Mucosa of gallbladder (tissue), 1 donor: ENCODE results near the gene LRP1. TPM values are rescaled to one million over a fixed set of nuclear protein-coding genes. Genes with fewer than 3 reads are reported as not detected.

ENCODE experiments used
- DNase-seq: peaks from one replicate; pipeline ENCODE4 v3.0.0-alpha.2; 2020; ENCODE audit warnings: low spot score
- total RNA-seq: library from RNA; stranded (reverse); gene quantifications from one replicate; pipeline ENCODE4 v1.2.1, GENCODE V29; 2021
- donor health status: DM: no; HTN: no; CAD: no.

LRP1 gene
- total RNA-seq, 1 donor from 2014 or later = 241 TPM

- no peak for DNase-seq
Observed at GRCh38 chr12:57154076-57154475, 25.8 kb downstream of the LRP1 start.

DNA sequence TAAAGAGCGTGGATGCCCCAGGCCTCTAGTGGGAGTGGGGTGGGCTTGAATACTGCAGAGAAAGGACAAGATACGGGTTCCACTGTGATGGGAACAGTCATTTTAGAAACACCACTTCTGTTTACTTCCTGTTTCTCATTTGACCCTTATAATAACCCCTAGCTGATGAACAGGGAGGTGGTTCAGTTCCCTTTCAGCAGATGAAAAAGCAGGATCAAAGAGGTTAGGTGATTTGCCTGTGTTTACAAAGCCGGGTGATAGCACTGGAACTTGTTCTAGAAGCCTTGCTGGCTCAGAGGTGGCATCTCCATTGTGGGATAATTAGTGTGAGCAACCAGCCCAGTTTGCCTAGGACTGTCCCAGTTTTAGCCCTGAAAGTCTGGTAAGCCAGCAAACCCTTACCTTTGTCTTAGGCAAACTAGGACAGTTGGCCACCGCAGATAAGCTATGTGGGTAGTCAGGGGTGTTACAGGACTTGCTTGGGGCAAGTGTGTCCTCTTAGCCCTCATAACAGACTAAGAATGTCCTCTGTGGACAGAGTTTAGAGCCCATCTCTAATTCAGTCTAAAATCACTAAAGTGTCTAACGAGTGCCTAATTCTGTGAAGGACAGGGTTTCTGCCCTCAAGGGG lies 26.6 kb downstream of the LRP1 start:
- DNase-seq = no peak

DNA sequence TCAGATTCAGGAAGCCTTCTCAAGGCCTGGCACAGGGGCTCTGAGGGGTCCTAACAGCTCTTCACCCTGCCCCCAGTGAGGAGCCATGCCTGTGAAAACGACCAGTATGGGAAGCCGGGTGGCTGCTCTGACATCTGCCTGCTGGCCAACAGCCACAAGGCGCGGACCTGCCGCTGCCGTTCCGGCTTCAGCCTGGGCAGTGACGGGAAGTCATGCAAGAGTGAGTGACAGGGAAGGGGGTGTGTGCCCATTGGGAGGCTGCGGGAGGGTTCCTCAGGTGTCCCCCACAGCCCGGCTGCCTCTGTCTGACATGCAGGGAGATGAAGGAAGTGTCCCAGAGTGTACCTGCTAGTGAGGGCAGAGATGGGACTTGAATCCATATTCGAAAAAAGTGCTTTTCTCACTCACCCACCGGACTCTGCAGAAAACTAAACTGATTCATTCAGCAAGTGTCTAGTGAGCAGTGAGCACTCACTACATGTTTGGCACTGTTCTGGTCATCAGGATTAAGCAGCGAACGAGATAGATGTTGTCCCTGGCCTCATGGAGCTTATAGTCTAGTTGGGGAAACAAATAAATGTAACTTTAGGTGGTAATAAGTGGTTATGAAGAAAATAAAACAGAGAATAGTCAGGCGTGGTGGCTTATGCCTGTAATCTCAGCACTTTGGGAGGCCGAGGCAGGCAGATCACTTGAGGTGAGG lies 28.6 kb downstream of the LRP1 start:
- DNase-seq = no peak

GRCh38 chr12:57157588-57158173 lies 29.4 kb downstream of the LRP1 start:
- no peak for DNase-seq

GRCh38 chr12:57158186-57158585 lies 29.9 kb downstream of the LRP1 start:
- DNase-seq = no peak

DNA sequence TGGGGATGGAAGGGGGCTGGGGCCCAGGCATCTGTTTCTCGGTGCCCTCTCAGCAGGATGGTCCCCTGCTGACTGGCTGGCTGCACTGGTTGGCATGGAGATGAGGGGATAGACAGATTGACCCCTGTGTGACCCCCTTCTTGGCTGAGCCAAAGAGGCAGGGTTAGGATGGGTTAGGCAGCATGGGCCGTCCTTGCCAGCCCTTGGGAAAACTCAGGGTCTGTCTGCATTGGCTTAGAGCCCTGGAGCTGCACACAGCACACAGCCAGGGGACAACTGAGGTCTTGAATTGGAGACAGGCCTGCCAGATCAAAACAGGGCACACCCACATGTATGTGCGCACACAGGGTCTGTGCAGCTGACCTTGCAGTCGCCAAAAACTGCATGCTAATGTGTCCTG lies 30.4 kb downstream of the LRP1 start:
- DNase-seq = no peak

DNA sequence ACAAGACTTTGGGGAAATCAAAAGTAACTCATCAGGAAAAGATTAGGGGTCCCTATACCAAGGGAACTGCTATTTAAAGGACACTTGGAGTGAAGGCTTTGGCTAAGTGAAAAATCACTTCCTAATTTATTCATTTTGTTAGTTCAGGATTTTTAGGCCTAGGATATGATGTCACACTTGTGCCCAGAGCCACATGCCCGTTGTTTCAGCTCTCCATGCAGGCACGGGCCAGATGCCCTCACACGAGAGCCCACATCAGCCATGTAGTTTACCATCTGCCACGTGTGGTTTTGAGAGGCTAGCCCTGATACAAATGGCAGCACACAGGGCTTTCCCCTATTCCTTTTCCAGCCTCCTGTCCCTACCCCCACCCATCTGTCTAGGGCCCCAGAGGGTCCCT lies 31.0 kb downstream of the LRP1 start:
- DNase-seq = no peak

DNA sequence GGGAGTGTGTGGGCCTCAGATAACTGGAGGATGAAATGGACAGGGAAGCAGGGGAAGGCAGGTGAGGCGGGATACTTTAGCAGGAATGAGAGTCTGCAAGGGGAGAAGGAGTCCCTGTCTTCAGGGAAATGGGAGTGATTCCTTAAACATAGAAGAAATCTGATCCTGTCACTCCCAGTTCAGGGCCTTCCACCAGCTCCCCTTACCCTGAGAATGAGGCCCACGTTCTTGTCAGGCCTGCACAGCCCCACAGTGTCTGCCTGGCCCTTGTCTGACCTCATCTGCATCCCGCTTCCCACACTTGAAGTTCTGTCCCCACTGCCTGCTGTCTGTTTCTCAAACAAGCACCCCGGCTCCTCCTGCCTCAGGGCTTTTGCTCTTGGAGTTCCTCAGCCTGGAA lies 31.8 kb downstream of the LRP1 start:
- no peak for DNase-seq

DNA sequence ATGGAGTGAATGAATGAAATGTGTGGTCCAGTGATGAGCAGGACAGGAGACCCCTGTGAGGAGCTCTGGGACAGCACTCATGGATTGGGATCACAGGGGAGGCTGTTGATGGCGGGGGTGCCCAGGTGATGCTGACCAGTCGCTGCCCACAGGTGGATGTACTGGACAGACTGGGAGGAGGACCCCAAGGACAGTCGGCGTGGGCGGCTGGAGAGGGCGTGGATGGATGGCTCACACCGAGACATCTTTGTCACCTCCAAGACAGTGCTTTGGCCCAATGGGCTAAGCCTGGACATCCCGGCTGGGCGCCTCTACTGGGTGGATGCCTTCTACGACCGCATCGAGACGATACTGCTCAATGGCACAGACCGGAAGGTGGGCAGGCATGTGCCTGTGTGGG lies 32.5 kb downstream of the LRP1 start:
- no peak for DNase-seq

DNA sequence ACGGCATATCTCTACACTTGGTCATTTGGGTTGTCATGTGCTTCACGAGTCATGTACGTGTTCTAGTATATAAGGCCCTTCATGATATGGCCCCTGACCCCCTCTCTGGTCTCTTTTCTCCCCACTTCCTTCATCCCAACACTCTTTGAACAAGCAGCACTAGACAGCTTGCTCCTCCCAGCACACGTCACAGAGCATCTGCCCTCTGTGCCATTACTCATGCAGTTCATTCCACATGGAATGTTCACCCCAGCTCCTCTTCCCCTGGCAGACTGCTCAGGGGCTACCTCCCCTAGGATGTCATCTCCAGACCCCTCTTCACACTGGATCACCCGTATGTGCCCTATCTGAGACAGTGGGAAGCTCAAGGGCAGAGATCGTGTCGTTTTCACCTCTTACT lies 33.2 kb downstream of the LRP1 start:
- no peak for DNase-seq

DNA sequence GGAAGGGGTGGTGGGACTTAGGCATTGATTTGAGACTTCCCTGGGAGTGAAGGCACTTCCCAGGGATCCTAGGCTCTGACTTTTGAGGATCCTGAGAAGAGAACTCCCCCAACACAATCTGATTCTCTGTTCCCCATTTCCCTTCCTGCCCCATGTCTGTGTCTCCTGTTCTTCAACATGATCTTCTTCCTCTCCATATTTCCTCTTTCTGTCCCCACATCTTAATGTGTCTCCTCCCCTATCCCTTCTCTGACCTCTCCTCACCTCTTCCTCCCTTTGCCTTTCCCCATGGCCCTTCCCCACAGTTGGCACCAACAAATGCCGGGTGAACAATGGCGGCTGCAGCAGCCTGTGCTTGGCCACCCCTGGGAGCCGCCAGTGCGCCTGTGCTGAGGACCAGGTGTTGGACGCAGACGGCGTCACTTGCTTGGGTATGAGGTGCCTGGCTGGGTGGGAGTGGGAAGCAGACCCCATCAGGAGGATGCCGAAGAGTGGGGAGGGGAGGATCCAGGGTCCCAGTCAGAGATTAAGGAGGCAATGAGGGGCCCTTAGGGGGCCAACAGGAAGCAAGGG lies 34.4 kb downstream of the LRP1 start:
- DNase-seq = no peak

DNA sequence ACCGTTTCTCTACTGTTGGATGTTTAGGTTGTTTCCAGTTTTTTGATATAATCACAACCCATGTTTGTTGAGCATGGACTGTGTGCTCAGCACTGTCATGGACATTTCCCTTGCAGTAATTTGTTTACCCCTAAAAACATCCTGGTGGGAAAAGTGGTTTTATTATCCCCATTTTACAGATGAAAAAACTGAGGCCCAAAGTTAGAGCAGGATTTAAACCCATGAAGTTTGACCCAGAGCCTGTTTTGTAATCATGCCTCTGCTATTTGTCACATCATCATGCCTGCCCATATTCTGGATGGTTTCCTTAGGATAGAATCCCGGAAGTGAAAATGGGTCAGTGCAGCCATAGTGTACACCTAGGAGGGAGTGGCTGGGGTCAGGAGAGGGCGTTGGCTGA lies 36.2 kb downstream of the LRP1 start:
- no peak for DNase-seq

GRCh38 chr12:57164966-57165625 lies 36.8 kb downstream of the LRP1 start:
- DNase-seq = no peak

- DNase-seq = peak; percentile 23
Observed at GRCh38 chr12:57165741-57166140, 37.5 kb downstream of the LRP1 start.

GRCh38 chr12:57166971-57167371 lies 38.7 kb downstream of the LRP1 start:
- DNase-seq = no peak

- DNase-seq = no peak
Observed at GRCh38 chr12:57168058-57168457, 39.8 kb downstream of the LRP1 start.

DNA sequence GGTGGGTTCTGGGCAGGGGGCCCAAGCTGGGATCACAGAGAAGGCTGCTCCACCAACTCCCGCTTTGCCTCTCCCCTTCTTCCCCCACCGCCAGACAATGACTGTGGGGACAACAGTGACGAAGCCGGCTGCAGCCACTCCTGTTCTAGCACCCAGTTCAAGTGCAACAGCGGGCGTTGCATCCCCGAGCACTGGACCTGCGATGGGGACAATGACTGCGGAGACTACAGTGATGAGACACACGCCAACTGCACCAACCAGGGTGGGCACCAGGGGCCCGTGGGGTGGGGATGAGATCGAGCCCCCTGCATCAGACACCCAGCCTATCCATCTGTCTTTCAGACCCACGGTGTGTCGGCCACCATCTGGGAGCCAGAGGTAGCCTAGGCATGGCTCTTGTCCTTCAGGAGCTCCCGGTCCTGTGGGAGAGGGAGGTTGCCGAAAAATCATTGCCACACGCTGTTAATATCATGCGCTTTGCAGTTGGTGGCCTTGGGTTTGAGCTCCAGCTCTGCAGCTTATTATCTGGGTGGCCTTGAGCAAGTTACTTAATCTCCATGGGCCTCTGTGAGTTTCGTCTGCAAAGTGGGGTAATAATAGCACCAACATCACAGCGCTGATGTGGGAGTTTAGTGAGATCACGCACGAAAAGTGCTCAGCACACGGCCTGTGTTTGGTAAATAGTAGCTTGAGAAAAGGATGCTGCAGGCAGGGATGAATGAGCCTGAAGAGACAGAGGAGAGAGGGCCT lies 40.9 kb downstream of the LRP1 start:
- DNase-seq = no peak

DNA sequence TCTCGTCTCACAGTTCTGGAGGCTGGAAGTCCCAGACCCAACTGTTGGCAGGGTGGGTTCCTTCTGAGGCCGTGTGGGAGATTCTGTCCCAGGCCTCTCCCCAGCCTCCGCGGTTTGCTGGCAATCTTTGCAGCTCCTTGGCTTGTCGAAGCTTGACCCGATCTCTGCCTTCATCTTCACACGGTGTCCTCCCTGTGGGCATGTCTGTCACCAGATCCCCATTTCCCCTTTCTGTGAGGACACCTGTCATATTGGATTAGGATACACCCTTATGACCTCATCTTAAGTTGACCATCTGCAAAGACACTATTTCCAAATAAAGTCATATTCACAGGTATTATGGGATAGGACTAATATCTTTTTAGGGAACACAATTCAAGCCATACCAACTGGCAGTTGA lies 41.7 kb downstream of the LRP1 start:
- DNase-seq = no peak

DNA sequence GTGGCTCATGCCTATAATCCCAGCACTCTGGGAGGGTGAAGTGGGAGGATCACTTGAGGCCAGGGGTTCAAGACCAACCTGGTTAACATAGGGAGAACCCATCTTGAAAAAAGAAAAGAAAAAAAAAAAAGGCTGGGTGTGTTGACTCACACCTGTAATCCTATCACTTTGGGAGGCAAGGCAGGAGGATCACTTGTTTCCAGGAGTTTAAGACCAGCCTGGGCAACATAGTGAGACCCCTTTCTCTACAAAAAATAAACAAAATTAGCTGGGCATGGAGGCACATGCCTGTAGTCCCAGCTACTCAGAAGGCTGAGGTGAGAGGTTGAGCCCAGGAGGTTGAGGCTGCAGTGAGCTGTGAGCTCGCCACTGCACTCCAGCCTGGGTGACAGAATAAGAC lies 42.1 kb downstream of the LRP1 start:
- DNase-seq = no peak

- no peak for DNase-seq
Observed at GRCh38 chr12:57170927-57171326, 42.6 kb downstream of the LRP1 start.

GRCh38 chr12:57171668-57172067 lies 43.4 kb downstream of the LRP1 start:
- DNase-seq = no peak

- DNase-seq = no peak
Observed at GRCh38 chr12:57173089-57173488, 44.8 kb downstream of the LRP1 start.
